Mesenteric fat pad (tissue), 1 donor: ENCODE measurements around the gene PASD1. TPM values are rescaled to one million over a fixed set of nuclear protein-coding genes. Genes with fewer than 3 reads are reported as not detected.

Source experiments
- total RNA-seq: library from RNA; stranded (reverse); fragmentation: NEBNext Ultra II Directional; extraction: Animal tissue kit (Norgen Biotek cat#: 25700); gene quantifications from one replicate; pipeline ENCODE4 v1.2.1, GENCODE V29; 2021
- donor health status: DM: yes; HTN: yes; CAD: no.

Gene PASD1
- total RNA-seq, 1 donor from 2014 or later, result not detected

Other genes starting within 250 kb of the PASD1 start
- 30.7 TPM for gene VMA21, start 166.5 kb upstream of the PASD1 start, total RNA-seq
- 0.32 TPM for gene PRRG3, start 131.8 kb downstream of the PASD1 start, total RNA-seq
- gene FATE1, start 152.4 kb downstream of the PASD1 start, total RNA-seq, result not detected
- gene CNGA2, start 171.1 kb downstream of the PASD1 start, total RNA-seq, result not detected